Measurements from ENCODE around the gene SGCD.

SGCD gene

DNA sequence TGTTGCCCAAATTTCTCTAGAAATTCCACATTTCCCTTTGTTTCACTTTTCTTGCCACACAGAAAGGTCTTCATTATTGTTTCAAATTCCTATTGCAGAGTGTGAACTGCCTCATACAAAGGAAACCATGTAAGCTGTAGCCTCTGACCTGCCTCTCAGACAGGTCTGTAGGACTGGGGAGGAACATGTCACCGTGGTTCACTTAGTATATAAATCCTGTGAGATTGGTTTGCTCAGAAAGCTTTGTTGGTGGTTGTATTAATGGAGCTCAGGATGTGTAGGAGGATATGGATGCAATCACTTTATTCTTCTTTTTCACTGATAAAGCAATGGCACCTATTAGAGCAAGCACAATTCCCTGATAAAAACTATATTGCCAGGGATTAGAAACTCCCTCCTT lies 4.2 kb downstream of the SGCD start:
- ChIA-PET POLR2A (ENCODE audit: low non-redundant PET) (no interaction called here), CTCF (no interaction called here)
- DNase-seq (ENCODE audit: low spot score), result no peak
- H3K27ac ChIP-seq, result no peak overlapping the region
- TF ChIP-seq, protein P1, sequence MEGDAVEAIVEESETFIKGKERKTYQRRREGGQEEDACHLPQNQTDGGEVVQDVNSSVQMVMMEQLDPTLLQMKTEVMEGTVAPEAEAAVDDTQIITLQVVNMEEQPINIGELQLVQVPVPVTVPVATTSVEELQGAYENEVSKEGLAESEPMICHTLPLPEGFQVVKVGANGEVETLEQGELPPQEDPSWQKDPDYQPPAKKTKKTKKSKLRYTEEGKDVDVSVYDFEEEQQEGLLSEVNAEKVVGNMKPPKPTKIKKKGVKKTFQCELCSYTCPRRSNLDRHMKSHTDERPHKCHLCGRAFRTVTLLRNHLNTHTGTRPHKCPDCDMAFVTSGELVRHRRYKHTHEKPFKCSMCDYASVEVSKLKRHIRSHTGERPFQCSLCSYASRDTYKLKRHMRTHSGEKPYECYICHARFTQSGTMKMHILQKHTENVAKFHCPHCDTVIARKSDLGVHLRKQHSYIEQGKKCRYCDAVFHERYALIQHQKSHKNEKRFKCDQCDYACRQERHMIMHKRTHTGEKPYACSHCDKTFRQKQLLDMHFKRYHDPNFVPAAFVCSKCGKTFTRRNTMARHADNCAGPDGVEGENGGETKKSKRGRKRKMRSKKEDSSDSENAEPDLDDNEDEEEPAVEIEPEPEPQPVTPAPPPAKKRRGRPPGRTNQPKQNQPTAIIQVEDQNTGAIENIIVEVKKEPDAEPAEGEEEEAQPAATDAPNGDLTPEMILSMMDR (conservative IDR thresholded peaks at IDR 0.05; ENCODE audit: low read depth), result no peak

DNA sequence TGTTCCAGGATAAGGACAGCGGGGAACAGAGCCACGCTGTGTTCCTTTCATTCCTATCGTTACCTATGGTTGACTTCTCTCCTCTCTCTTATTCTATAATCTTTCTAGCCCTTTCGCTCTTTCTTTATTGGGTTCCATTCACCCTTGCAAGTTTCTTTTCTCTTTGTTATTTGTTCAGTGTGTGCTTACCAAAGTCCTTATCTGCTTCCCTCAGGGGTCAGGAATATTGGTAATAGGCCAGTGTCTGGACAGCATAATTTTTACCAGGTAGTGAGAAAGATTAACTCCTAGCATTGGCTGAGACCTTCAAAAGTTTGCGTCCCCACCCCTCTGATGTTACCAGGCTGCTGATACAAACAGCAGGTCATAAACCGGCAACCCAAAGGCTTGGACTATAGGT lies 4.9 kb downstream of the SGCD start:
- ChIA-PET POLR2A (ENCODE audit: low non-redundant PET) (no interaction called here), CTCF (interaction anchor here (0.6 kb wide), 1 partner anchor 239 kb away, joined by 7 read pairs; no protein-coding TSS in a partner anchor)
- no peak for DNase-seq (ENCODE audit: low spot score)

DNA sequence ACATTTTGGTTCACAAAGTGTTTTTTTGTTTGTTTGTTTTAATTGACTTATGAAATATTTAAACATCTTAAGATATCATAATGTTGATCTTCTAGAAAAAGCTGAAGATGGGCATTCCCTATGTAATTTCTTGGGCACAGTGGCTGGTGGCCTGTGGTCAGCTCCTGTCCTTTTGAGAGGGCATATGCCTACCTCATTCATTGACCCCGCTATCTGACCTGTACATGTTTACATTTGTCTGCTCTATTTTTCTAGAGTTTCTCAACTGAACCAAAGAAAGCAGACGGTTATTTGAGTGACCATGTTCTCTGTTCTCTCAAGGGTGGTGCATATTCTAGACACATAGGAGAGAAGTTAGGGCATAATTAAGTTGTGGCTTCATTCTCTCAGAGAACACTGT lies 5.3 kb downstream of the SGCD start:
- H3K27ac ChIP-seq, result no peak overlapping the region
- ChIA-PET CTCF (interaction anchor here (0.6 kb wide), 1 partner anchor 239 kb away, joined by 7 read pairs; no protein-coding TSS in a partner anchor), POLR2A (ENCODE audit: low non-redundant PET) (no interaction called here)
- DNase-seq (ENCODE audit: low spot score), result no peak
- TF ChIP-seq, protein P1 (conservative IDR thresholded peaks at IDR 0.05; ENCODE audit: low read depth), result no peak

More for the DNA sequence above, 4.9 kb downstream of the SGCD start:
- no peak overlapping the region for H3K27ac ChIP-seq
- TF ChIP-seq, protein P1 (conservative IDR thresholded peaks at IDR 0.05; ENCODE audit: low read depth), result no peak

DNA sequence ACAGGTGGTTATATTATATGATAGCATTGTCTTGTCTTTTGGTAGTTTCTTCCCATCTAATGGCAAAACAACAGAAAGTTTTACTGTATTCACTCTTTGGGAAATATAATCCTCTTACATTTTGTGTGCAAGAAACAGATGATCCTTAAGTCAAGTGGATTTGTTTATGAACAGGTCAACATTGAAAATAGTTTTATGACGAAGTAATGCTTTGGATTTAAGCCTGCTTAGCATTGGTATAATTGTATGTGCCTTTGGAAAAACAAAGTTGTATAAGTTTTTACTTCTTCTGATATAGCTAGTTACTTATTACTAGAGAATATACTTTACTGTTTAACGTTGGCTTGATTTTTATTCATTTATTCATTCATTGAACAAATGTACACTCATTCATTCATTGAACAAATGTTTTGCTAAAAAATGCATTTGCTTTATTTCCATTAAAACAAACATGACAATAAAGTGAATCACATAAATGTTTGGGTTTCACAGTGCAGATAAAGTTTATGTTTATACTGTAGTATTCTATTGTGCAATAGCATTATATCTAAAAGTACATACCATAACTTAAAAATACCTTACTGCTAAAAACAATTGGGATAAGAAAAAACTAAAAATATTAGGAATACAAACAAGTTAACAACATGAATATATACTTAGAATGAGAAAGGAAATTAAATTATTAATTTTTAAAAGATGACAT lies 12.3 kb downstream of the SGCD start:
- ChIA-PET POLR2A (ENCODE audit: low non-redundant PET) (no interaction called here), CTCF (interaction anchor here (0.6 to 0.7 kb wide), 2 partner anchors 103 to 1625 kb away, joined by 3 read pairs; no protein-coding TSS in a partner anchor)
- TF ChIP-seq, protein P1 (conservative IDR thresholded peaks at IDR 0.05; ENCODE audit: low read depth), result no peak
- H3K27ac ChIP-seq, result no peak overlapping the region
- DNase-seq (ENCODE audit: low spot score), result no peak

DNA sequence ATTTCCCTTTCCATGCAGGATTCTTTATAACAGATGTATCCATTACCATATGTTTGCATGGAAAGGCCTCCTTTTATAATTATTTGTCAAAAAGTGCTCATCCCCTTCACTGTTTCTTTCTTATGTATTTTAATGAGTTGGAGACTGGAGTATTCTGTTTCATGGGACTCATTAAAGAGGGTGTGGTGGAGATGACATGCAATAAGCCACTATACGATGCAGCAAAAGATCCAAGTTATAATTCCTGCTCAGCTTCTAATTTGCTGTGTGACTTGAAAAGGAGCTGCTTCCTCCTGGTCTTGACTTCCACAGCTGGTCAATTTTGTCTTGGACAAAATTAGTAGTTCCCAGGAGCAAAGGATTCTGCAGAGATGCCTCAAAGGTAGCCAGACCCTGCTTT lies 13.9 kb downstream of the SGCD start:
- TF ChIP-seq, protein P1 (conservative IDR thresholded peaks at IDR 0.05; ENCODE audit: low read depth), result no peak
- H3K27ac ChIP-seq, result no peak overlapping the region
- POLR2A ChIA-PET (ENCODE audit: low non-redundant PET), result no interaction called here
- CTCF ChIA-PET, result no interaction called here
- no peak for DNase-seq (ENCODE audit: low spot score)

DNA sequence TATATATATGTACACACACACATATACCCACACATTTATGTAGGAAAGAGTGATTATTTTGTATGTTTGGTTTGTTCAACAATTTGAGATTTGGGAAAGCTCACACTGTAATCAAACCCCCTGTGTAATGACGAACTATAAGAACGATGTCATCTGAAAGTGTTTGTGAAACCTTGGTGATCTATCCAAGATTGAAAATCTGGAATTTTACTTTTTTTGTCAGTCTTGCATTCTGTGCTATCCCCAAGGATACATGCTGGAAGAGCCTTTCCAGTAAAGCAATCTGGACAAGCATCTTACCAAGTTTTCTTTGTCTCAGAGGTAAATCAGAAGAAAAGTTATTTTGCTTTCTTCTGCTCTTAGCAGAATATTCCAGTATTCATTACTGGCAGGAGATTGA lies 23.3 kb downstream of the SGCD start:
- CTCF ChIA-PET, result no interaction called here
- no peak for DNase-seq (ENCODE audit: low spot score)

More for the DNA sequence above, 23.3 kb downstream of the SGCD start:
- H3K27ac ChIP-seq, result no peak overlapping the region
- TF ChIP-seq, protein P1 (conservative IDR thresholded peaks at IDR 0.05; ENCODE audit: low read depth), result no peak
- POLR2A ChIA-PET (ENCODE audit: low non-redundant PET), result no interaction called here

Measured in RWPE1 (cell line).